Right cardiac atrium (tissue), 5 donors: ENCODE measurements around the gene FGF4. TPM values are rescaled to one million over a fixed set of nuclear protein-coding genes. Genes with fewer than 3 reads are reported as not detected.

Experiments used
- ATAC-seq, 2 donors: fragments of 200-7000 bp; cut with Tn5 transposase; one replicate each; pipeline versions ENCODE4 v1.8.0 to v1.9.1; 2020; ENCODE audit warnings: moderate library complexity in 2 of 2, mild to moderate bottlenecking in 1 of 2
- DNase-seq, 3 donors: peaks; one replicate each; pipeline ENCODE4 v3.0.0-alpha.2; 2020
- H3K27ac ChIP-seq: one replicate; pipeline ENCODE4 v1.5.1; 2013; ENCODE audit warnings: mild to moderate bottlenecking, low read length, control low read depth, moderate library complexity
- H3K27me3 ChIP-seq: one replicate; pipeline ENCODE4 v1.6.1; 2013; ENCODE audit not compliant: control insufficient read depth, insufficient read depth
- H3K4me1 ChIP-seq: one replicate; pipeline ENCODE4 v1.6.1; 2013; ENCODE audit warnings: low read length; ENCODE audit not compliant: control insufficient read depth, insufficient read depth
- H3K4me3 ChIP-seq: one replicate; pipeline ENCODE4 v1.5.1; 2013; ENCODE audit warnings: low read length, control low read depth
- H3K9me3 ChIP-seq: one replicate; pipeline ENCODE4 v1.6.1; 2013; ENCODE audit warnings: low read length; ENCODE audit not compliant: control insufficient read depth
- WGBS: extraction: QIAGEN DNeasy Blood & Tissue Kit; methylation state at CpG from one replicate; pipeline ENCODE4 v1.1.7; 2013; 5-methylcytosine and 5-hydroxymethylcytosine counted together
- intact Hi-C, 4 donors: fragments of 100-400 bp; cut with DNase I; formaldehyde crosslinking; loops; one replicate each; pipeline versions ENCODE4 v1.11.0 to v1.14.0; 2022 to 2023
- polyA plus RNA-seq: library from polyadenylated mRNA; stranded (reverse); fragments of 200-250 nt; gene quantifications from one replicate; pipeline ENCODE4 v1.2.3, GENCODE V29; 2013
- total RNA-seq, 4 donors: library from RNA; stranded (reverse); fragmentation: NEBNext Ultra II Directional; extraction: Animal tissue kit (Norgen Biotek cat#: 25700); gene quantifications; one replicate each; pipeline ENCODE4 v1.2.1, GENCODE V29; 2021
- donor health status: healthy with polysubstance abuse.
- donor health status: DM: no; HTN: yes; CAD: no.
- donor health status: DM: no; HTN: no; CAD: no.
- donor health status: DM: no; HTN: yes; CAD: no; lungs with severe emphysema.
- donor health status: DM: yes; HTN: yes; CAD: no.

Gene FGF4
- total and polyA plus RNA-seq, 5 donors = not detected

GRCh38 chr11:69816671-69817070 is 41.5 kb upstream of the FGF4 start:
- H3K9me3 ChIP-seq = no peaks in the 10 kb centered on the region
- ATAC-seq = no peak
- no peaks in the 10 kb centered on the region for H3K27me3 ChIP-seq
- peak in 1 of 3 donors; percentile 7 for DNase-seq
- H3K4me3 ChIP-seq = no peak overlapping the region
- no peak overlapping the region for H3K27ac ChIP-seq
- intact Hi-C loops = no loop called here
- 27% methylated on average over 12 of the region's 12 CpGs for WGBS
- no peaks in the 10 kb centered on the region for H3K4me1 ChIP-seq

- Histone ChIP-seq H3K4me3 (no peak overlapping the region), H3K27ac (no peak overlapping the region), H3K4me1 (no peaks in the 10 kb centered on the region), H3K9me3 (no peaks in the 10 kb centered on the region), H3K27me3 (no peaks in the 10 kb centered on the region)
- WGBS = 84% methylated on average over 13 of the region's 13 CpGs
- DNase-seq = no peak
- no peak for ATAC-seq
- intact Hi-C loops = no loop called here
Measured at GRCh38 chr11:69815973-69816372, 40.8 kb upstream of the FGF4 start.

DNA sequence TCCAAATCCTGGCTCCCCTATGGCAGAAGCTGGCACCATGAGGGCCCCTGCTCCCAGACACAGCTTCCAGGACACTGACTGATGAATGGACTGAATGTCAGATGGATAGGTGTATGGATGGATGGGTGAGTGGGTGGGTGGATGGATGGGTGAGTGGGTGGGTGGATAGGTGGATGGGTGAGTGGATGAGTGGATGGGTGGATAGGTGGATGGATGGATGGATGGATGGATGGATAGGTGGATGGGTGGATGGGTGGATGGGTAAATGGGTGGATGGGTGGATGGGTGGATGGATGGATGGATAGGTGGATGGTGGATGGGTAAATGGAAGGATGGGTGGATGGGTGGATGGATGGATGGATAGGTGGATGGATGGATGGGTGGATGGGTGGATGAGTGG is 39.8 kb upstream of the FGF4 start:
- Histone ChIP-seq H3K4me1 (no peaks in the 10 kb centered on the region), H3K9me3 (no peaks in the 10 kb centered on the region), H3K27ac (no peak overlapping the region), H3K4me3 (no peak overlapping the region), H3K27me3 (no peaks in the 10 kb centered on the region)
- ATAC-seq = no peak
- DNase-seq = peak in 1 of 3 donors; percentile 3
- intact Hi-C loops = no loop called here

- Histone ChIP-seq H3K27ac (no peak overlapping the region), H3K4me1 (no peaks in the 10 kb centered on the region), H3K9me3 (no peaks in the 10 kb centered on the region), H3K27me3 (no peaks in the 10 kb centered on the region), H3K4me3 (no peak overlapping the region)
- no peak for ATAC-seq
- intact Hi-C loops = no loop called here
- 83% methylated on average over 7 of the region's 7 CpGs for WGBS
- peak in 1 of 3 donors; percentile 11 for DNase-seq
Measured at GRCh38 chr11:69814411-69814810, 39.3 kb upstream of the FGF4 start.

DNA sequence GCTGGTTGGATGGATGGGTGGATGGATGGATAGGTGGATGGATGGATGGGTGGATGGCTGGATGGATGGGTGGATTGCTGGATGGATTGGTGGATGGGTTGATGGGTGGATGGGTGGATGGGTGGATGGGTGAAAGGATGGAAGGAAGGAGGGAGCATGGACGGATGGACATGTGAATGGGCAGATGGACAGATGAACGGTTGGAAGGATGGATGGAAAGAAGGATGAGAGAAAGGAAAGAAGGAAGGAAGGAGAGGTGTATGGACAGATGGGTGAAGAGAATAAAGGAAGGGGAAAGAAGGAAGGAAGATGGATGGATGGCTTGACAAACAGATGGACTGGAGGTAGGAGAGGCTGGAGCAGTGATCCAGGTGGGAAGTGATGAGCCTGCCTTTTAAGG is 38.7 kb upstream of the FGF4 start:
- H3K27me3 ChIP-seq = no peaks in the 10 kb centered on the region
- 87% methylated on average over 2 of the region's 2 CpGs for WGBS
- ATAC-seq = no peak
- H3K4me3 ChIP-seq = no peak overlapping the region
- no peaks in the 10 kb centered on the region for H3K4me1 ChIP-seq
- DNase-seq = no peak
- H3K27ac ChIP-seq = no peak overlapping the region
- intact Hi-C loops = no loop called here
- no peaks in the 10 kb centered on the region for H3K9me3 ChIP-seq

GRCh38 chr11:69812946-69813345 is 37.8 kb upstream of the FGF4 start:
- WGBS = 82% methylated on average over 10 of the region's 10 CpGs
- no peak overlapping the region for H3K27ac ChIP-seq
- no peaks in the 10 kb centered on the region for H3K27me3 ChIP-seq
- ATAC-seq = no peak
- H3K9me3 ChIP-seq = no peaks in the 10 kb centered on the region
- intact Hi-C loops = no loop called here
- H3K4me3 ChIP-seq = no peak overlapping the region
- no peaks in the 10 kb centered on the region for H3K4me1 ChIP-seq
- DNase-seq = peak in 1 of 3 donors; percentile 11

DNA sequence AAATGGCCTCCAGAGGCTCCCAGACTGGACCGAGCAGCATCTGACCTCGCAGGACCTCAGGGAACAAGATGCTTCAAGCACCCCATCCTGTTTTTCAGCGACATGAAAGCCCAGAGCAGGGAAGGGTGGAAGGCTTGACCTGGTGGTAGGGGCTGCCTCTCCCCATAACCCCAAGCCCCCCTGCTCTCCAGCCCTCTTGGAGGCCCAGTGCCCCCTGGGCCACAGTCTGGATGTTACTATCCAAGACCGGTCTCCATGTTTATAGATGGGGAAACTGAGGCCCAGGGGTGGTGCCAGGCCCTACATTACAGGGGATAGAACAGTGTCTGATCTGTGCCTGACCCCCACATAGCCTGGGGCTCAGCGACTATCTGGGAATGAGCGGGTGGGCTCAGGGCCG is 37.1 kb upstream of the FGF4 start:
- DNase-seq (no peak), ATAC-seq (no peak)
- intact Hi-C loops = no loop called here
- 87% methylated on average over 7 of the region's 7 CpGs for WGBS
- Histone ChIP-seq H3K9me3 (no peaks in the 10 kb centered on the region), H3K4me3 (no peak overlapping the region), H3K4me1 (no peaks in the 10 kb centered on the region), H3K27ac (no peak overlapping the region), H3K27me3 (no peaks in the 10 kb centered on the region)

- Histone ChIP-seq H3K27ac (no peak overlapping the region), H3K4me3 (no peak overlapping the region), H3K9me3 (no peaks in the 10 kb centered on the region), H3K4me1 (no peaks in the 10 kb centered on the region), H3K27me3 (no peaks in the 10 kb centered on the region)
- 35% methylated on average over 3 of the region's 3 CpGs for WGBS
- ATAC-seq = no peak
- DNase-seq = peak in 1 of 3 donors; percentile 9
- intact Hi-C loops = no loop called here
Measured at GRCh38 chr11:69811431-69811830, 36.3 kb upstream of the FGF4 start.

GRCh38 chr11:69810289-69811118 is 35.4 kb upstream of the FGF4 start:
- intact Hi-C loops = no loop called here
- no peaks in the 10 kb centered on the region for H3K9me3 ChIP-seq
- DNase-seq (peak in 1 of 3 donors; percentile 48), ATAC-seq (peak in 1 of 2 donors; percentile 27)
- H3K4me1 ChIP-seq = no peaks in the 10 kb centered on the region
- no peak overlapping the region for H3K4me3 ChIP-seq
- no peak overlapping the region for H3K27ac ChIP-seq
- 89% methylated on average over 39 of the region's 39 CpGs for WGBS
- no peaks in the 10 kb centered on the region for H3K27me3 ChIP-seq

DNA sequence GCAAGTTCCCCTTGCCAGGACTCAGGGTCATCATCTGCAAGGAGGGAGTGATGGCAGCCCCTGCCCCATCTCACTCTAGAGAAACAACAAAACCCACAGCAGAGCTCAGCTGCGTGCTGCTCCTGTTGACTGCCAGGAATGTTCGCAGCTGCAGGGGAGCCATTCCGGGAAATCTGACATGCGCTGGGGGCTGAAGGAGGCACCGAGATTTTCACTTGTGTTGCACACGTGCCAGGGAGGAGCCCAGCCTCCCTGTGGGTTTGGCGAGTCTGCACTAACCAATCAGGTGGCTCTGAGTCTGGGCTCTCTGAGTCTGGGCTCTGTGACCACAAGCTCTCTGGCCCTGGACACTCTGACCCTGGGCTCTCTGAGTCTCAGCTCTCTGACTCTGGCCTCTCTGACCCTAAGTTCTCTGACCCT is 33.5 kb upstream of the FGF4 start:
- no peak overlapping the region for H3K27ac ChIP-seq
- no peaks in the 10 kb centered on the region for H3K4me1 ChIP-seq
- H3K4me3 ChIP-seq = no peak overlapping the region
- H3K27me3 ChIP-seq = no peaks in the 10 kb centered on the region
- no peaks in the 10 kb centered on the region for H3K9me3 ChIP-seq
- ATAC-seq (no peak), DNase-seq (peak in 1 of 3 donors; percentile 3)
- WGBS = 12% methylated on average over 7 of the region's 7 CpGs
- intact Hi-C loops = no loop called here

- H3K27me3 ChIP-seq = no peaks in the 10 kb centered on the region
- DNase-seq (peak in 2 of 3 donors; percentile 13 to 18), ATAC-seq (no peak)
- H3K4me1 ChIP-seq = no peaks in the 10 kb centered on the region
- H3K27ac ChIP-seq = no peak overlapping the region
- H3K4me3 ChIP-seq = no peak overlapping the region
- intact Hi-C loops = no loop called here
- WGBS = 90% methylated on average over 9 of the region's 9 CpGs
- H3K9me3 ChIP-seq = no peaks in the 10 kb centered on the region
Measured at GRCh38 chr11:69807106-69807815, 32.1 kb upstream of the FGF4 start.
